Skeletal muscle tissue (tissue), 4 donors: ENCODE data around the gene ADGRB2. TPM values are rescaled to one million over a fixed set of nuclear protein-coding genes. Genes with fewer than 3 reads are reported as not detected.

Source experiments
- H3K27ac ChIP-seq: one replicate; pipeline ENCODE4 v1.7.0; 2013; ENCODE audit warnings: mild to moderate bottlenecking, low read depth, low read length, inconsistent platforms
- H3K27me3 ChIP-seq, 3 donors: one replicate each; pipeline ENCODE4 v1.7.0; 2013; ENCODE audit warnings: low read length in 3 of 3; ENCODE audit not compliant: control insufficient read depth in 3 of 3, insufficient read depth in 3 of 3
- H3K36me3 ChIP-seq, 3 donors: one replicate each; pipeline ENCODE4 v1.7.0; 2013; ENCODE audit warnings: low read length in 3 of 3; ENCODE audit not compliant: control insufficient read depth in 3 of 3, insufficient read depth in 3 of 3
- H3K4me1 ChIP-seq, 3 donors: one replicate each; pipeline ENCODE4 v1.7.0; 2013; ENCODE audit warnings: low read length in 3 of 3, mild to moderate bottlenecking in 3 of 3; ENCODE audit not compliant: control insufficient read depth in 3 of 3, insufficient read depth in 3 of 3
- H3K4me3 ChIP-seq, 3 donors: one replicate each; pipeline ENCODE4 v1.7.0; 2013; ENCODE audit warnings: low read length in 3 of 3
- H3K9ac ChIP-seq, 3 donors: one replicate each; pipeline ENCODE4 v1.7.0; 2013; ENCODE audit warnings: low read length in 3 of 3, mild to moderate bottlenecking in 3 of 3, moderate library complexity in 2 of 3, low read depth in 1 of 3
- H3K9me3 ChIP-seq, 3 donors: one replicate each; pipeline ENCODE4 v1.7.0; 2013; ENCODE audit warnings: low read length in 3 of 3; ENCODE audit not compliant: control insufficient read depth in 3 of 3
- total RNA-seq: library from RNA; depleted of rRNA; stranded (reverse); fragments of >200 nt; gene quantifications from one replicate; pipeline ENCODE4 v1.2.3, GENCODE V29; 2014
- donor health status: Osteomylitis.

ADGRB2 gene
- total RNA-seq, 1 donor from 2014 or later, result 6.3 TPM

DNA sequence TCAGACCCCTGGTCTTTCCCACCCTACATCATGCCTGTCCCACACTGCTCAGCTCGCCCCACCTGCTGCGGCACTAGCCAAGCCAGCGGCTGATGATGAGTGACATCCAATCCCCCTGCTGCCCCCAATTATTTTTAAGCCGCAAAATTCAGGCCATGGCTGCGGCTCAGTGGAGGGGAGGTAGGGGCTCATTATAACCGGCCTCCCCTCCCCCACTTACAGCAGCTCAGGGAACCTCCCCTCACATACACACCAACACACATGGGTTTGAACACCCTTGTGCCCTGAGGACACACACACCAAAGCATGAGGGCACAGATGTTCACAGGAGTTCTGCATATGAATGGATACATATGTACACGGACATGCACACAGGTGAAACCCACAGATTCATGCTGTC lies 5.3 kb downstream of the ADGRB2 start:
- Histone ChIP-seq H3K9me3 (no peaks in the 10 kb centered on the region), H3K36me3 (no peaks in the 10 kb centered on the region), H3K27ac (no peak overlapping the region), H3K4me1 (peaks cover 27 to 48% (median 41%) of the 10 kb centered on the region in 3 donors), H3K27me3 (peaks cover 25 to 34% (median 27%) of the 10 kb centered on the region in 3 donors), H3K9ac (no peak overlapping the region), H3K4me3 (no peak overlapping the region)

DNA sequence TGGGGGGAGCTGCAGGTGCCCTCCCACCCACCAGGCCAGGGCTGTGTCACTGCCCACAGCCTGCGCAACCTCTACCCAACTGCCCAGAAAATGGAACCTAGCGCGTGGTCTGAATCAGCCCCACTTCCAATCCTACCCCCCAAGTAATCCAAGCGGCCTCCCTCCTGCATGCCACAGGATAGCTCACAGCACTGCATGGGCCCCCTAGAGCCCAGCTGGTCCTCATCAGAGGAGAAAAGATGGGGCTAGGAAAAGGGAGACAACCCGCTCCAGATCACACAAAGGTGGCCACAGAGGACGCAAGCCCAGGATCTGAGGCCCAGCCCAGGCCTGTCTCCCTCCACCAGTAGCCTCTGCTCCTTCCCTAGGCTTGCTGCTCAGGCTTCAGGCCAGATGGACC lies 6.2 kb downstream of the ADGRB2 start:
- Histone ChIP-seq H3K27ac (no peak overlapping the region), H3K36me3 (no peaks in the 10 kb centered on the region), H3K4me3 (no peak overlapping the region), H3K9me3 (no peaks in the 10 kb centered on the region), H3K9ac (no peak overlapping the region), H3K4me1 (peaks cover 31 to 53% (median 44%) of the 10 kb centered on the region in 3 donors), H3K27me3 (peaks cover 19 to 30% (median 21%) of the 10 kb centered on the region in 3 donors)

DNA sequence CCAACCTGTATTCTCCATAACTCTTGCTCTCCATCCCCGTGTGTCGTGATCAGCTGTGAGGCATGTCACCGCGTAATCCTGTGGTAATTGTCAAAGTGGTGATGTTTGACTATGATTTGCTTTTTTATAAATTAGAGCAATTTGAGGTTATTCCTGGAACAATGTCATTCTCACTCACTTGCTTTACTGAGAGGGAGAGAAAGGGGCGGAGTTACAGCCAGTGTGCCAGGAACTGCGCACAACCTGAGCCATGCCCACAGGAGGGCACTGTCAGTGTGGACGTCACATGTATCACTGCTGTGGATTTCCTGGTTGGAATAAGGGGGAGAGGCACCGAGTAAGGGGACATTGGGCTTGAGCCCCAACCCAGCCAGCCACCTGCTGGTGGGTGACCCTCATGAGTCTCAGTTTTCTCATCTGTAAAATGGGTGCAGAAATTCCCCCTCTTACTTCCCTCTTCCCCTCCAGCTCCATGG lies 6.9 kb downstream of the ADGRB2 start:
- Histone ChIP-seq H3K9me3 (no peaks in the 10 kb centered on the region), H3K4me1 (peaks cover 31 to 55% (median 43%) of the 10 kb centered on the region in 3 donors), H3K27ac (no peak overlapping the region)

DNA sequence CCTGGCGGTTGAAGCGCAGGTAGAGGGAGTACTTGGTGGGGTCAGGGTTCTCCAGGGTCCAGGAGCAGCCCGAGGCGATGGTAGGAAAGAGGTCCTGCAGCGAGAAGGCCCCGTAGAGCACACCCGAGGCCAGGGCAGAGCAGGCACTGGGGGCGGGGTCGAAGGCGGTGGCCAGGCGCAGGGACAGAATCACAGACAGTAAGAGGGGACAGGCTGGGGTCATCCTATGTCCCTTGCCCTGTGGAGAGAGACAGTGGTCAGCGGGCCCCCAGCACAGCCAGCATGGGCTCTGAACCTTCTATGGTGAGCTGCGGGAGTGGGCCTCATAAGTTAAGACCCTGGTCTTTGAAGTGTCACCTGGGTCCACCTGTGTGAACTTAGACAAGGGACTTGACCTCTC lies 7.6 kb downstream of the ADGRB2 start:
- H3K27ac ChIP-seq, result no peak overlapping the region
- no peak overlapping the region for H3K4me3 ChIP-seq
- H3K9ac ChIP-seq, result peak overlapping the region in 1 of 3 donors; percentile 33
- H3K27me3 ChIP-seq, result peaks cover 7 to 17% (median 7%) of the 10 kb centered on the region in 3 donors
- H3K36me3 ChIP-seq, result no peaks in the 10 kb centered on the region
- H3K9me3 ChIP-seq, result no peaks in the 10 kb centered on the region
- peaks cover 31 to 55% (median 40%) of the 10 kb centered on the region in 3 donors for H3K4me1 ChIP-seq

More for the DNA sequence above, 6.9 kb downstream of the ADGRB2 start:
- Histone ChIP-seq H3K9ac (no peak overlapping the region), H3K36me3 (no peaks in the 10 kb centered on the region), H3K27me3 (peaks cover 13 to 24% (median 14%) of the 10 kb centered on the region in 3 donors), H3K4me3 (no peak overlapping the region)

DNA sequence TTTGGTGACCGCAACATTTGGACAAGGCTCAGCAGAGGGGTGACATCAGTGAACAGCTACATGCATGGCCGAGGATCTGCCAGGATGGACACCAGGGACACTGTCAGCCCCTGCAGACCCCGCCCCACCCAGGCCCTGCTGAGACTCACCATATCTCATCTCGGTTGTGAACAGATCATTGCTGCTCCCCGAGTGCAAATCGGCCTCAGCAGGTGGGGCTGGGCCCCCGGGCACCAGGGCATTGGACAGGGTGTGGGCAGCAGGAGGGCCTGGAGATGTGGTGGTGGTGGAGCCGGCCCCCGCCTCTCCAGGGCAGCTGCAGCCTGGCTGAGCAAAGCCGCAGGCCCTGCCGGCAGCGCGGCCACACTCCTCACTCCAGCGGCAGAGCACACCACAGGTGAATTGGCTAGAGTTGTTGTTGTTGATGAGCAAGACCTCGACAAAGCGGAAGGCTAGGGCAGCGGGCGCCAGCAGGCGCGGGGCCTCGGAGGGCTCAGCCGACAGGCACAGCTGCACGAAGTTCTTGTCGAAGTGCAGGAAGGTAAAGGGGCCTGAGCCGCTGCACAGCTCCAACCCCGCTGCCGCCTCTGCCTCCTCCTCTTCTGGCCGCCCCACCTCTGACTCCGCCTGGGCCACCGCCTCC lies 8.2 kb downstream of the ADGRB2 start:
- Histone ChIP-seq H3K9ac (peak overlapping the region in 1 of 3 donors; percentile 33), H3K36me3 (no peaks in the 10 kb centered on the region), H3K27ac (no peak overlapping the region), H3K4me1 (peaks cover 31 to 53% (median 36%) of the 10 kb centered on the region in 3 donors), H3K27me3 (peaks cover under 1 to 11% (median under 1%) of the 10 kb centered on the region in 3 donors), H3K9me3 (no peaks in the 10 kb centered on the region), H3K4me3 (no peak overlapping the region)

DNA sequence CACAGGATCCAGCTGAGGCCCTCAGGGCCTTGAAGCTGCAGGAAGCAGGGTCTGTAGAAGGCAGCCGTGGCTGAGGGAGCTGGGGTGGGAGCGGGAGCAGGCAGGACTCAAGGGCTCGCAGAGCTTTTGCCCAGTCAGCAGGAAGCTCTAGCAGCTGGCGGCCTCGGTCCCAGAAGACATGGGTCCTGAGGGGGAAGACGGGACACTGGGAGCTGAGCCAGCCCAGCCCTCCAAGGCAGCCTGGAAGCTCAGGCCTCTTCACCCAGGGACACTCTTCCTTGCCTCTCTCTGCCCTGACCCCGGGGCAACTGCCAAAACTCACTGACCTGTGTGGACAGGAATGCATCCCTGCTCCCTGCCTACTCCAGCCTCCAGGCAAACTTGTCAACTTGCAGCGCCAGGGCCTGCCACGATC lies 8.9 kb downstream of the ADGRB2 start:
- Histone ChIP-seq H3K9ac (peak overlapping the region in 1 of 3 donors; percentile 45), H3K27me3 (peaks cover 0 to 8% (median 0%) of the 10 kb centered on the region in 3 donors), H3K27ac (no peak overlapping the region), H3K36me3 (no peaks in the 10 kb centered on the region), H3K4me1 (peaks cover 29 to 57% (median 40%) of the 10 kb centered on the region in 3 donors), H3K9me3 (no peaks in the 10 kb centered on the region), H3K4me3 (no peak overlapping the region)

DNA sequence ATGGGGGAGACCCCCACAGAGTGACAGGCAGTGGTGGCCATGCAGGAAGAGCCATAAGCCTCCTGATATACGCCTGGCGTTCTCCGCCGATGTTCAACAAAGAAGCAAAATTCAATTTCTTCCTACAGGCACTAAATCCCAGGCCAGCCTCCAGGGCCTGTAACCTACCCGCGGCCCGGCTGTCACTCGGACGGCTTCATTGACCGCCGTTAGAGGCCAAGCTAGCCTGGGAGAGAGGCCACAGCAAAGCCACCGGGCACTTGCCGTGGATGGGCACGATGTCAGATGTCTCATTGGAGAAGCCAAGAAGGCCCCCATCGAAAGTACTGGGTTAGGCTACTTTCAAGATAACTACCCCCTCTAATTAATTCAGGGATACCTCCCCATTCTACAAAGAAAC lies 9.7 kb downstream of the ADGRB2 start:
- no peaks in the 10 kb centered on the region for H3K36me3 ChIP-seq
- peaks cover 0 to 4% (median 0%) of the 10 kb centered on the region in 3 donors for H3K27me3 ChIP-seq
- no peak overlapping the region for H3K9ac ChIP-seq
- H3K4me3 ChIP-seq, result peak overlapping the region in 2 of 3 donors; percentile 27 to 29
- H3K4me1 ChIP-seq, result peaks cover 29 to 59% (median 40%) of the 10 kb centered on the region in 3 donors
- H3K27ac ChIP-seq, result peak overlapping the region; percentile 79
- no peaks in the 10 kb centered on the region for H3K9me3 ChIP-seq

DNA sequence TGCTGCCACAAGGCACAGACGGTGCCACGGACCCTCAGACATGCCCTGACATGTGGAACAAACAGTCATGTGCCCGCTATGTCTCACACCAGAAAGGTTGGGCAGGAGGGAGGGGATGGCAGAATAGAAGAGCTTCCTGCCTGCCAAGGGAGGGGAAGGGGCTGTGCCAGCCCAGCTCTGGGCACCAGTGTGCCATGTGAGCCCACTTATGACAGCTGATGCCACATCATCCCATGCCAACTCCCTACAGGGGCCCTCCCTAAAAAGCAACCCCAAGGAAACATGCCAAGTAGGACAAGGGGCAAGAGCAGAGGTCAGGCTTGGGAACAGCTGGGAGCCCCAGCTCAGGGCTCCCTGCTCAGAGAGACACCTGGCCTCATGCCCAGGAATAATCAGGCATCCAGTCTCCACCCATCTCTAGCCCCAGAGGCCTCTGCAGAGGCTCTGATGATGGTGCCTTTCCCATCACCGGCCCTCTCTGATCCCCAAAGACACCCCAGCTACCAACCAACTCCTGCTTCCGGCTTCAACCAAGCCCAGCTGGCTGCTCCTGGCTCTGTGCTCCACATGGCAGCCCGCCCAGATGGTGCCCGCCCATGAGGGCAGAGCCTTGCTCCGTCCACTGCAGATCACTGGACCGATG lies 10.3 kb downstream of the ADGRB2 start:
- H3K9ac ChIP-seq, result peak overlapping the region in 2 of 3 donors; percentile 6 to 50

DNA sequence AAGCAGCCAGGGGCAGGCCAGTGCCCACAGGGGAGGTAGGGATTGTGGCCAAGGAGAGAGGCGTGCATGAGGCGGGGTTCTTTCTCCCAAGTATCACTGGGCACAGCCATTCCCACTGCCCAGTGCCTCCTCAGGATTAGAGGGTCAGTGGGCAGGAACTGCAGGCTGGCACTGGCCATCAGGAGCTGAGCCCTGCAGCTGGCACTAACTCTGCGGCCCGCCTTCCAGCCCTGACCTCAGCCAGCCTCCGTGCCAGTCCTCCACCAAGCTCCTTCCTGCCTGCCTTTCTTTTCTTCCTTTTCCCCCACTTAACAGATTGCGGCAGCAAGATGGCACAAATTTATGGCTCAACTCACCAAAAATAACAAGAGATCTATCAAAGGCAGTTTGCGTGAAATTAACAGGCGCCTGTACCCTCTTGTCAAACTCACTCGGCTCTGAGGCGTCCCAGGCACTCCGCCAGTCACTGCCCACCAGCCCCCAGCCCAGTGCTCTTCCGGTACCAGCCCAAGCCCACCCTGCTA lies 11.1 kb downstream of the ADGRB2 start:
- Histone ChIP-seq H3K4me3 (peak overlapping the region in 2 of 3 donors; percentile 50 to 52), H3K27ac (peak overlapping the region; percentile 79), H3K36me3 (no peaks in the 10 kb centered on the region), H3K9ac (peak overlapping the region in 2 of 3 donors; percentile 50 to 56), H3K9me3 (no peaks in the 10 kb centered on the region), H3K4me1 (peaks cover 29 to 59% (median 40%) of the 10 kb centered on the region in 3 donors), H3K27me3 (no peaks in the 10 kb centered on the region)

More for the DNA sequence above, 10.3 kb downstream of the ADGRB2 start:
- H3K9me3 ChIP-seq, result no peaks in the 10 kb centered on the region
- H3K4me3 ChIP-seq, result peak overlapping the region; percentile 30 to 52 (median 50)
- H3K36me3 ChIP-seq, result no peaks in the 10 kb centered on the region
- peaks cover 29 to 59% (median 40%) of the 10 kb centered on the region in 3 donors for H3K4me1 ChIP-seq
- peak overlapping the region; percentile 79 for H3K27ac ChIP-seq
- no peaks in the 10 kb centered on the region for H3K27me3 ChIP-seq

DNA sequence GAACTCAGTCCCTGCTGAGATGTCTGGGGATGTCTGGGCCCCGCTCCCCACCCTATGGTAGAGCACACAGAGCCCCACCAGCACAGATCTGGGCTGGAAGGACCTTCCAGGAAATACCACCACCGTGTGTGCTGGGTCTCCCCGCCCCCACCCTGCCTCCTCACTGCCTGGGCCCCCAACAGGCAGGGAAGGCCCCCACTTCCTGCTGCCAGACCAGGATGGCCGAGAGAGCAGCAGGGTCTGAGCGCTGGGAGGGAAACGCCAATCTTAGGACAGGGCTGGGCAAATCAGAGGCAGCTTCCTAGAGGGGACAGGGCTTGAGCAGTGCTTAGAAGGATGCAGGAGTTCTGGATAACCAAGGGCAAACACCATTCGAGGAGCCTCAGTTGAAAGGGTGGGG lies 11.9 kb downstream of the ADGRB2 start:
- H3K4me1 ChIP-seq, result peaks cover 29 to 59% (median 40%) of the 10 kb centered on the region in 3 donors
- H3K4me3 ChIP-seq, result no peak overlapping the region
- no peaks in the 10 kb centered on the region for H3K36me3 ChIP-seq
- H3K27me3 ChIP-seq, result no peaks in the 10 kb centered on the region
- no peak overlapping the region for H3K9ac ChIP-seq
- H3K27ac ChIP-seq, result no peak overlapping the region
- H3K9me3 ChIP-seq, result no peaks in the 10 kb centered on the region
